Measurements from ENCODE around the gene GTPBP2.

The GTPBP2 gene

GRCh38 chr6:43572015-43572414 lies 57.0 kb downstream of the GTPBP2 start:
- no peak for DNase-seq (ENCODE audit: low read depth)
- H3K4me3 ChIP-seq (ENCODE audit: low read length), result no peak overlapping the region
- TF ChIP-seq CTCF (conservative IDR thresholded peaks at IDR 0.05; ENCODE audit: low read length), result no peak

GRCh38 chr6:43570876-43571441 lies 58.1 kb downstream of the GTPBP2 start:
- peak; percentile 9 for DNase-seq (ENCODE audit: low read depth)
- no peak for TF ChIP-seq CTCF (conservative IDR thresholded peaks at IDR 0.05; ENCODE audit: low read length)
- no peak overlapping the region for H3K4me3 ChIP-seq (ENCODE audit: low read length)

Data from AG10803 (cell line).